SW480 (cell line): ENCODE measurements around the gene CYP17A1.
"Not testable (repeated sequence)": the region's sequence is repeated elsewhere in the genome, so short reads cannot be mapped to it uniquely, and the experiment has no call there.

Experiments
- DNase-seq: peaks from one replicate; pipeline ENCODE4 v3.0.0-alpha.2; 2016; ENCODE audit warnings: low spot score

The CYP17A1 gene

DNA sequence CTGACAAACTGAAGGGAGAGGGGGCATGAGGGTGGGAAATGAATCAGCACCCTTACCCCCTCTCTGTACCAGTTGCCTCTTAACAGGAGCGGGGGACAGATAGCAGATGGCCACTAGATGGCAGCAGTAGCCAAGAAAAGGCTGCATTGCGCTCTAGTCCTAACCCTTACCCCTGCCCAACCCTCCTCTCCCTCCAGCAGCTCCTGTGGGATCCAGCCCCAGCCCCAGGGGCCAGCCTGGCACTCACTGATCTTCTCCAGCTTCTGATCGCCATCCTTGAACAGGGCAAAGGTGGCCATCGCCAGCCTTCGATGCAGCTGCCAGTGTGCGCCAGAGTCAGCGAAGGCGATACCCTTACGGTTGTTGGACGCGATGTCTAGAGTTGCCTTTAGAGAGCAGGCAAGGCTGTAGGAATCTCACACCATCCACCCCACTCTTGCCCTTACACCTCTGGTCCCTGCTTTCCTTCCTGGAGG is 2.2 kb downstream of the CYP17A1 start:
- DNase-seq, result peak; percentile 60

DNA sequence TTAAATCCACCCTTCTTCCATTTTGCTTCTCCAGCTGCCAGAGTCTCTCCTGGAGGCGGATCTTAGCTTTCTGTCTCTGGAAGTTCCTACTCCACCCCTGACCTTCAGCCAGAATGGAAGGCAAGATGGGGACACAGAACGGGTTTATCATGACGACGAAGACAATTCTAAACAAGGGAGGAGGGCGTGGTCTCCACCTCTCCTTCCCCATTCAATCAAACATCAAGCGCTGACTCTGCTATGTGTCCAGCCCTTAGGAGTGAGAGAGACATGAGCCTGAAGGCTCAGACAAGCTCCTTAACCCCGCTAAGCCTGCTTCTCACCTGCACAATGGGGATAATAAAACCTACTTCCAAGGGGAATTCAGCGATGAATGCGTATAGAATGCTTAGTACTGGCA is 3.1 kb downstream of the CYP17A1 start:
- no peak for DNase-seq

DNA sequence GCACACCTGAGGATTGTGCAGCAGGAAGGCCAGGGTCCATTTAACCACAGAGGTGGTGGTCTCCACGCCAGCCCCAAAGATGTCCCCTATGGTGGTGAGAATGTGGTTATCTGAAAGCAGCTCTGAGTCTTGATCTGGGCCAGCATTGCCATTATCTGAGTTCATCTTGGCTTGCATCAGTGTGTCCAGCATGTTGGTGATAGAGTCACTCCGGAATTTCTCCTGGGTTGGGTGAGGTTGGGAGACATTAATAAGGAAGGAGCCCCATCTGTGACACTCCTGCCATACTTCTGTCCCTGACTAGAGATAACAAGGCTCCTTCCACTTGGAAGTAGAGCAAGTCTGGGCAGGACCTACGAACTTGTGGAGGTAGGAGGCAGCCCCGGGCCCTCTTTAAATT is 4.2 kb downstream of the CYP17A1 start:
- no peak for DNase-seq

DNA sequence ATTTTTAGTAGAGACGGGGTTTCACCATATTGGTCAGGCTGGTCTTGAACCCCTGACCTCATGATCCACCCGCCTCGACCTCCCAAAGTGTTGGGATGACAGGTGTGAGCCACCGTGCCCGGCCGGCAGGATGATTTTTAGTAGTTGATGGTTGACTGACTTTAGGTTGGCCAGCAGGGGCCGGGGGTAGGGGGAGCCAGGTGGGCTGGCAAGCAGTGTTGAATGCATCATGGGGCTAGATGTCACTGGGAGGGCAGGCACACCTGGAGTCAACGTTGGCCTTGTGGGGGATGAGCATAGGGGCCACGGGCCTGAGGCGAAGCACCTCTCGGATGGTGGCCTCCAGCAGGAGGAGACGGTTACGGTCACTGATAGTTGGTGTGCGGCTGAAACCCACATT is 5.0 kb downstream of the CYP17A1 start:
- DNase-seq, result no peak

GRCh38 chr10:102831322-102832071 is 5.7 kb downstream of the CYP17A1 start:
- DNase-seq, result peak; percentile 72

DNA sequence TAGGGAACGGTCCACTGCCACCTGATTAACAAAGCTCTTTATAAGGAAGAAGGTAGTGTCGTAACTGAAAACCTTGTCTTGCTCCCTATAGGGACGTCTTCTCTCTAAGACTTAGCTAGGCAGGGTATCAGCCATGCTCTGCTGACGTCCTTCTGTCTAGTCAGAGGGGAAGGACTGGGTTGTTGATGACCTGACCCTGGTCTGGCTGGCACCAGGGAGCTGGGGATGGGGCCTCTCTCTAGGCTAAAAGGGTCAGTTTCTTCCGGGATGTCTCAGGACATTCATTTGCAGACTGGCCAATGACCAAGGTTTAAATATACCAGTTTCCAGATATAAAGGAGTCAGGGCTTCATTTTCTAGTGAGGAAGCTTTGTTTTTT is 9.6 kb downstream of the CYP17A1 start:
- no peak for DNase-seq

DNA sequence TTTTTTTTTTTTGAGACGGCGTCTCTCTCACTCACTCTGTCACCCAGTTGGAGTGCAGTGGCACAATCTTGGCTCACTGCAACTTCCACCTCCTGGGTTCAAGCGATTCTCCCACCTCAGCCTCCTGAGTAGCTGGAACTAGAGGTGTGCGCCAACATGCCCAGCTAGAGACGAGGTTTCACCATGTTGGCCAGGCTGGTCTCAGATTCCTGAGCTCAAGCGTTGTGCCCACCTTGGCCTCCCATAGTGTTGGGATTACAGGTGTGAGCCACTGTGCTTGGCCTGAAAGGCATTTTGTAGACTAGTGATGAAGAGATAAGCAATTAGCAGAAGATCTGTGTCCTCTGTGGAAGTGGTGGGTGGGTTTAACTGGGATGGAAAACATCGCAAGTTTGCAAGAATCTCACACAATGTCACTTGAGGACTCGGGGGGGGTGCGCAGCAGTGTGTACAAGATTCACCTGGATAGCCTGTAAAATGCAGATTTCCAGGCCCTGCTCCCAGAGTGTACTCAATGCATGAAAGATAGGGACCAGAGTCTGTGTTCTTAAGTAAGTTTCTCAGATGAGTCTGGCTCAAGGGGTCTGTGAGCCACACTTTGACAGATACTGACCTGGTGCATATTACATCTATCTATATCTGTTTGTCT is 10.9 kb downstream of the CYP17A1 start:
- DNase-seq, result no peak

GRCh38 chr10:102824664-102825063 is 12.5 kb downstream of the CYP17A1 start:
- DNase-seq, result no peak

GRCh38 chr10:102822222-102822621 is 15.0 kb downstream of the CYP17A1 start:
- no peak for DNase-seq

DNA sequence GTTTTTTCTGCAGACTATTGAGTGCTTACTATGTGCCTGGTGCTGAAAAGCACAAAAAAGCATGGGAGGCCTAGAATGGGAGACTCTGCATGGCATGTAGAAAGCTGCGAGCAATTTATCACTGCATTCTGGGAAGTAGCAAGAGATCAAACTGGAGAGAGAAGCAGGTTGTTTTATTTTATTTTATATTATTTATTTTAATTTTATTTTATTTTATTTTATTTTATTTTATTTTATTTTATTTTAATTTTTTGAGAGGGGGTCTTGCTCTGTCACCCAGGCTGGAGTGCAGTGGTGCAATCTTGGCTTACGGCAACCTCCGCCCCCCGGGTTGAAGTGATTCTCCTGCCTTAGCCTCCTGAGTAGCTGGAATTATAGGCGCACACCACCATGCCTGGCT is 17.2 kb downstream of the CYP17A1 start:
- not testable (repeated sequence) for DNase-seq

- DNase-seq, result no peak
Measured at GRCh38 chr10:102819054-102819453, 18.2 kb downstream of the CYP17A1 start.

DNA sequence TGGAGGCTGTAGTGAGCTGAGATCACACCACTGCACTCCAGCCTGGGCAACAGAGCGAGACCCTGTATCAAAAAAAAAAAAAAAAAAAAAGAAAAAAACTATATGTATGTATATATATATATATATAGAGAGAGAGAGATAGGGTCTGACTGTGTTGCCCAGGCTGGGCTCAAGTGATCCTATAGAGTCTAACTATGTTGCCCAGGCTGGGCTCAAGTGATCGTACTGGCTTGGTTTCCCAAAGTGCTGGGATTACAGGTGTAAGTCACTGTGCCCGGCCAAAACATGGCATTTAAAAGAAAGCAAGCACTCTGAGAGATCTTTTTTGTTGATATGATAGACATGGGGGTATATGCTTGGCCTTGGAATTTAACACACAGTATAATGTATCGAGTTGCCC is 20.0 kb downstream of the CYP17A1 start:
- DNase-seq, result no peak

GRCh38 chr10:102815790-102816549 is 21.2 kb downstream of the CYP17A1 start:
- DNase-seq, result no peak

GRCh38 chr10:102814873-102815661 is 22.1 kb downstream of the CYP17A1 start:
- DNase-seq, result no peak

DNA sequence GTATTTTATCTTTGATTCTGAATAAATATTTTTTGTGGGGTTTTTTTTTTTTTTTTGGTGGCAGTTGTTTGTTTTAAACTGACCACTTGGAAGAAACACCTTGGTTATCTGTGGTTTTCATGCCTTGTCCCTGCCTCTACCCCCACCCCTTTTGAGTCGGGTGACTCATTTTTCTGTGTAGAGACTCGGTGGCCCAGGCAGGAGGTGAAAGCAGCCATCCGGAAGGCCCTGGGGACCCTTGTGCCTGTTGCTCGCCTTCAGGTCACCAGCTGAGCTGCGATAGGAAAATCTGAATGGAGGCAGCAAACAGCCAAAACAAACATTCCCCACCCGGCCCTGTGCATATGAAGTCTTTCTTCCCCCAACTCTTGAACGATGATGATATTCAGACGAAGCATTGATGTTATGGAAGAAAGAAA is 22.8 kb downstream of the CYP17A1 start:
- DNase-seq, result no peak

GRCh38 chr10:102813734-102814452 is 23.3 kb downstream of the CYP17A1 start:
- no peak for DNase-seq

- DNase-seq, result no peak
Measured at GRCh38 chr10:102813017-102813541, 24.1 kb downstream of the CYP17A1 start.

- no peak for DNase-seq
Measured at GRCh38 chr10:102812231-102812876, 24.9 kb downstream of the CYP17A1 start.

DNA sequence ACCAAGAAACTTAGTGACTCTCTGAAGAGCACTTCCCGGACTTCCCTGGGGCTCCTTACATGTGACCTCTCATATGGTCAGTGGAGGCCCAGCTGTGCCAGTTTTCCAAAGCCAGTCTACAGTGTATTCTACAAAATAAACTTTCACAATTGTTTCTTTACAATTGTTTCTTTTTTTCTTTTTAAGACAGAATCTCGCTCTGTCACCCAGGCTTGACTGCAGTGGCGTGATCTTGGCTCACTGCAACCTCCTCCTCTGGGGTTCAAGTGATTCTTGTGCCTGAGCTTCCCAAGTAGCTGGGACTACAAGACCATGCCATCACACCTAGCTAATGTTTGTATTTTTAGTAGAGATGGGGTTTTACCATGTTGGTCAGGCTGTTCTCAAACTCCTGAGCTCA is 25.9 kb downstream of the CYP17A1 start:
- DNase-seq, result no peak

DNA sequence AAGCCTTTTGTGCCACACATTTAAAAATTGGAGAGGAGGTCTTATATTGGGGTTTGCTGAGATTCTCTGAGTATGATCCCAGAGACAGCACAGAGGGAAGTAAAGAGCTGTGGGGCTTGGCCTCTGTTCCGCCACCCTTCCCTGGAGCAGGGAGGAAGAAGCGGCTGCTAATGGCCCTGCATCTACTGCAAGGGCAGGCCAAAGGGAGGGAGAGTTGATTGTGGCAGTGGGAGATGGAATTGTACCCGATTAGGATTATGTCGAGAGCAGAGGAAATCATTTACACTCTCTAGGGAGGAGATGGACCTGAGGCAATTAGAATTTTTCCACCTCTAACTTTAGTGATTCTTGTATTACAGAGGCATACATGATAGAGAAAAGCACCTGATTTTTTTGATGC is 28.8 kb downstream of the CYP17A1 start:
- DNase-seq, result no peak
